ENCODE data around the gene IQGAP1. TPM values are rescaled to one million over a fixed set of nuclear protein-coding genes. Genes with fewer than 3 reads are reported as not detected.

Gene IQGAP1
- total and polyA plus RNA-seq, 9 of the 15 experiments (the other 6 are each of a cell fraction or from before 2014, with no cell fraction given): 37.6 to 143 (median 77.7) TPM

DNA sequence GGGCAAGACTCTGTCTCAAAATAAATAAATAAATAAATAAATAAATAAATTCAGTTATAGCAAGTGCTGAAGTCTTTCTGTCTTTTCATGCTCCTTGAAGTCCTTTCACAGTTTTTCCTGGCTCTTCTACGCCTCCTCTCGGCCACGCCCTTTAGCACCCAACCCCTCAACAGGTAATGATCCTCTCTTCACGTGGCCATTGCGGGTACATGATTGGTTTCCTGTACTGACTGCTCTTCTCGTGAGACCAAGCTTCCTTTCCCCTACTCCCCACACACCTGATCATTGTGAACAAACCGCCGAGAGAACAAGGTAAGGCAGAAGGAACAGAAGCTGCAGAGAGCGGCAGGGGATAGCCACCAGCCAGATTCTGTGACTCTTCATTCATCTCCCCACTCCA lies 38.2 kb upstream of the IQGAP1 start:
- Histone ChIP-seq H3K4me1 (replicated peaks in 1 of 2; ENCODE audit: control insufficient read depth in 2 of 2, insufficient read depth in 2 of 2, low read length in 2 of 2) (peaks cover 3 to 13% of the 10 kb centered on the region in 2 experiments; a peak in 4 of 5 replicates), H3K4me2 (ENCODE audit: insufficient read depth, low read length) (no peak overlapping the region), H3K36me3 (ENCODE audit: control insufficient read depth, insufficient read depth, low read length) (no peaks in the 10 kb centered on the region), H4K20me1 (replicated peaks; ENCODE audit: control insufficient read depth, insufficient read depth, low read length) (no peaks in the 10 kb centered on the region), H3K4me3 (no peak overlapping the region), H3K27ac (ENCODE audit: extremely low read depth, low read depth, low read length) (no peak overlapping the region), H3K27me3 (ENCODE audit: control insufficient read depth in 2 of 2, insufficient read depth in 2 of 2, low read length in 2 of 2) (no peaks in the 10 kb centered on the region), H3K79me2 (ENCODE audit: control insufficient read depth, insufficient read depth, low read length) (peaks cover 4% of the 10 kb centered on the region; the same call in 1 of the 3 replicates), H3K9me1 (ENCODE audit: control insufficient read depth, insufficient read depth, low read length) (no peaks in the 10 kb centered on the region), H3K9ac (ENCODE audit: insufficient read depth in 1 of 2, low read depth in 2 of 2, low read length in 2 of 2) (no peak overlapping the region), H3K9me3 (replicated peaks; ENCODE audit: control insufficient read depth, insufficient read depth, low read depth, low read length) (no peaks in the 10 kb centered on the region), H2AFZ (ENCODE audit: low read depth, low read length) (no peak overlapping the region)
- DNase-seq (ENCODE audit: extremely low read depth in 1 of 4, low spot score in 3 of 4) (no peak), ATAC-seq (no peak), FAIRE-seq (no peak)
- intact Hi-C loops (cut with micrococcal nuclease) (no loop called here), in situ Hi-C loops (cut with MboI) (no loop called here)
- 44% methylated on average over 9 of the region's 9 CpGs for WGBS (ENCODE audit: insufficient coverage, low coverage, missing lambda C conversion rate)
- no TSS peak for BruUV-seq (replicated peaks)
- ChIA-PET CTCF (ENCODE audit: low intra/inter-chr PET ratio) (no interaction called here), POLR2A (no interaction called here)
- TF ChIP-seq ZKSCAN8 (CRISPR knock-in tag; IDR thresholded peaks at IDR 0.05) (no peak), NEUROD1 (IDR thresholded peaks at IDR 0.05; ENCODE audit: borderline replicate concordance, low read depth, low read length, partially characterized antibody) (no peak)
- TF ChIP-seq, protein P1, sequence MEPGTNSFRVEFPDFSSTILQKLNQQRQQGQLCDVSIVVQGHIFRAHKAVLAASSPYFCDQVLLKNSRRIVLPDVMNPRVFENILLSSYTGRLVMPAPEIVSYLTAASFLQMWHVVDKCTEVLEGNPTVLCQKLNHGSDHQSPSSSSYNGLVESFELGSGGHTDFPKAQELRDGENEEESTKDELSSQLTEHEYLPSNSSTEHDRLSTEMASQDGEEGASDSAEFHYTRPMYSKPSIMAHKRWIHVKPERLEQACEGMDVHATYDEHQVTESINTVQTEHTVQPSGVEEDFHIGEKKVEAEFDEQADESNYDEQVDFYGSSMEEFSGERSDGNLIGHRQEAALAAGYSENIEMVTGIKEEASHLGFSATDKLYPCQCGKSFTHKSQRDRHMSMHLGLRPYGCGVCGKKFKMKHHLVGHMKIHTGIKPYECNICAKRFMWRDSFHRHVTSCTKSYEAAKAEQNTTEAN (CRISPR knock-in tag; IDR thresholded peaks at IDR 0.05): no peak
- TF ChIP-seq, protein P2, sequence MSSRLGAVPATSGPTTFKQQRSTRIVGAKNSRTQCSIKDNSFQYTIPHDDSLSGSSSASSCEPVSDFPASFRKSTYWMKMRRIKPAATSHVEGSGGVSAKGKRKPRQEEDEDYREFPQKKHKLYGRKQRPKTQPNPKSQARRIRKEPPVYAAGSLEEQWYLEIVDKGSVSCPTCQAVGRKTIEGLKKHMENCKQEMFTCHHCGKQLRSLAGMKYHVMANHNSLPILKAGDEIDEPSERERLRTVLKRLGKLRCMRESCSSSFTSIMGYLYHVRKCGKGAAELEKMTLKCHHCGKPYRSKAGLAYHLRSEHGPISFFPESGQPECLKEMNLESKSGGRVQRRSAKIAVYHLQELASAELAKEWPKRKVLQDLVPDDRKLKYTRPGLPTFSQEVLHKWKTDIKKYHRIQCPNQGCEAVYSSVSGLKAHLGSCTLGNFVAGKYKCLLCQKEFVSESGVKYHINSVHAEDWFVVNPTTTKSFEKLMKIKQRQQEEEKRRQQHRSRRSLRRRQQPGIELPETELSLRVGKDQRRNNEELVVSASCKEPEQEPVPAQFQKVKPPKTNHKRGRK (tag; IDR thresholded peaks at IDR 0.05): no peak
- TF ChIP-seq, protein P3, sequence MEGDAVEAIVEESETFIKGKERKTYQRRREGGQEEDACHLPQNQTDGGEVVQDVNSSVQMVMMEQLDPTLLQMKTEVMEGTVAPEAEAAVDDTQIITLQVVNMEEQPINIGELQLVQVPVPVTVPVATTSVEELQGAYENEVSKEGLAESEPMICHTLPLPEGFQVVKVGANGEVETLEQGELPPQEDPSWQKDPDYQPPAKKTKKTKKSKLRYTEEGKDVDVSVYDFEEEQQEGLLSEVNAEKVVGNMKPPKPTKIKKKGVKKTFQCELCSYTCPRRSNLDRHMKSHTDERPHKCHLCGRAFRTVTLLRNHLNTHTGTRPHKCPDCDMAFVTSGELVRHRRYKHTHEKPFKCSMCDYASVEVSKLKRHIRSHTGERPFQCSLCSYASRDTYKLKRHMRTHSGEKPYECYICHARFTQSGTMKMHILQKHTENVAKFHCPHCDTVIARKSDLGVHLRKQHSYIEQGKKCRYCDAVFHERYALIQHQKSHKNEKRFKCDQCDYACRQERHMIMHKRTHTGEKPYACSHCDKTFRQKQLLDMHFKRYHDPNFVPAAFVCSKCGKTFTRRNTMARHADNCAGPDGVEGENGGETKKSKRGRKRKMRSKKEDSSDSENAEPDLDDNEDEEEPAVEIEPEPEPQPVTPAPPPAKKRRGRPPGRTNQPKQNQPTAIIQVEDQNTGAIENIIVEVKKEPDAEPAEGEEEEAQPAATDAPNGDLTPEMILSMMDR (IDR thresholded peaks at IDR 0.05 in 2 of 3, conservative IDR thresholded peaks at IDR 0.05 in 1 of 3; ENCODE audit: insufficient read depth in 2 of 3, low read depth in 1 of 3, low read length in 3 of 3): peak in 1 of 3 experiments; percentile 4; a peak in 1 of 6 replicates
